ENCODE measurements around the gene SNAP47.
A peak's percentile ranks its signal among the peaks of the same experiment; 100 is the strongest.

The SNAP47 gene

DNA sequence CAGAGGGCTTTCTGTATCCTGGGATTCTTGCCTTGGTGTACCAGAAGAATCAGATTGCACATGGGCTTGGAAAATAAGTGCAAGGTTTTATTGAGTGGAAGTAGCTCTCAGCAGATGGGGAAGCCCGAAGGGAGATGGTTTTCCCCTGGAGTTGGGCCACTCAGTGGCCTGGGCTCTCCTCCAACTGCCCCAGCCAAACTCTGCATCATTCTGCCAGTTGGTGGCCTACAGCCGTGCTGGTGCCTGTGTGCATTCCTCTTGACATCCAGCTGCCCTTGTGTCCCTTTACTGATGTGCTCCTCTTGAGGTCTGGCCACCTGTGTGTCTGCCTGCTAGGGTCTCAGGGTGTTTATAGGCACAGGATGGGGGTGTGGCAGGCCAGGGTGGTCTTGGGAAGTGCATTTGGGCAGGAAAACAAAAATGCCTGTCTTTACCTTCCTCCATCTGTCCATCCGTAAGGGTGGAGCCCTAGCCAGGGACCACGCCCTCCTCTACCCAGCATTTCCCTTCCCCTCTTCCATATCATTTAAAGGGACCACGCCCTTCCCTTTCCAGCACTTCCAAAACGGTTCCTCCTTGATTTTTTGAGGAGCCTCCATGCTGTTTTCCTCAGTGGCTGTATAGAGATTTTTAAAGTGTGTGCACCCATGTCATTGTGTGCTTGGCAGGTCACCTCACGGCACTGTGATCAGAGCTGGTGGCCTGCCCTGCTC, 18.9 kb downstream of the SNAP47 start:
- DNase-seq: no peak

DNA sequence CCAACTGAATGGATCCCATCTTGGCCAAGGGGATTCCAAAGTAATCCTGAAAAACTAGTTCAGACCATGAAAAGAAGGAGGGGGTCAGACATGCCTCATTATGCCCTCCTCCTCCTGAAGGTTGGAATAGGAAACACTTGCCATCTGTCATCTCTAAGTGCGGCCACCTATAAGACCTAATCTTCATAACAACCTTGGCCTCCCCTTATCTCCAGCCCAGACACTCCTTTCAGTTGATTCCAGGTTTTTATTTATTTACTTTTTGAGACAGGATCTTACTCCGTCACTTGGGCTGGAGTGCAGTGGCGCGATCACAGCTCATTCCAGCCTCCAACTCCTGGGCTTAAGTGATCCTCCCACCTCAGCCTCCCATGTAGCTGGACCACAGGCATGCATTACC, 19.7 kb downstream of the SNAP47 start:
- no peak for DNase-seq

DNA sequence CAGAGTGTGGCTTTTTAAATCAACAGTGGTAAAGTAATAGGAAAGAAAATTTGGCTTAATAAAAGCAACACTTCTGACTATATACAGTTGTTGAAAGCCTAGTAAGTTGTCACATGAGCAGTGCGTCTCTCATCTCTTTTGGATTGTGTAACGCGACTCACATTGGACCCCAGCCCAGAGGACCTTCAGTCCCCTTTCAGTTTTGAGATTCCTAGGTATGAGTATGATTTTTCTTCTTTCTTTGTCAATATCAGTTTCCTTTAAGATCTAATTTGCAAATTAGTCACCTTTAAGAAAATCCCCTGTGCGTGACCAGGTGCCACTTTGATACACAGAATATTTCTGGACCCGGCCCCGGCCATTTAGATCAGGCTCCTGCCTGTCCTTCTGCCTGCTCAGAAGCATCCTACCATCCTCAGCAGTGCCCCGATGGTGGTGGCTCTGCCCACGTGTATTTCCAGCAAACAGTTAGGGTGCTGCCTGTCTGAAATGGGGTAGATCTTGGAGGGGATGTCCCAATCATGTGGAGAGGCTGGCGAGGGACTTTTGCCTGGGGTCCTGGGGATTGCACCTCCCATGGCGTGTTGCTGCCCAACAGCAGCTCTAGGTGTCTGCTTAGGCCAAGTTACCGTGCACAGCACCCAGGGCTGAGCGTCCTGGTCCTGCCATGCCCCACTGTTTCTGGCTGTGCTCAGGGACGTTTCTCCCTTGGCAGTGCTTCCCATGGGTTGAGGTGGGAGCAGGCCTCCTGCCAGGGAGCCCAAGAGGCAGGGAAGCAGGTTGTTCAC, 21.1 kb downstream of the SNAP47 start:
- no peak for DNase-seq

DNA sequence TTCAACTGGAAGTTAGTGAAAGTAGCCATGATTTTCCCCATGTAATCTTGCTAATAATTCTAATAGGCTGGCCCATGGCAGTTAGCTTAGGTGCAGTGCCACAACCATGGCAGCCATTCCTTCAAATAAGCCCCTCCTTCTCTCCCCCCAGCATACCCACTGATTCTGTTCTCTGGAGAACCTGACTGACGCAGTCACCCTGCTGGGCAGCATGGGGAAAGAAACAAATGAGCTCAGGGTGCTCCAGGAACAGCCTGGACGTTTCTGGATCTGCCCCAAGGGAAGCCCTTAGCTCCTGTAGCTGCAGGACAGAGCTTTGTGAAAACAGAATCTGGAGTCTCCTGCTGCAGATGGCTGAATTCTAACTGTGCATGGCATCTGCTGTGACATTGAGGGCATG, 22.5 kb downstream of the SNAP47 start:
- no peak for DNase-seq

GRCh38 chr1:227758366-227758765, 23.1 kb downstream of the SNAP47 start:
- DNase-seq: no peak

DNA sequence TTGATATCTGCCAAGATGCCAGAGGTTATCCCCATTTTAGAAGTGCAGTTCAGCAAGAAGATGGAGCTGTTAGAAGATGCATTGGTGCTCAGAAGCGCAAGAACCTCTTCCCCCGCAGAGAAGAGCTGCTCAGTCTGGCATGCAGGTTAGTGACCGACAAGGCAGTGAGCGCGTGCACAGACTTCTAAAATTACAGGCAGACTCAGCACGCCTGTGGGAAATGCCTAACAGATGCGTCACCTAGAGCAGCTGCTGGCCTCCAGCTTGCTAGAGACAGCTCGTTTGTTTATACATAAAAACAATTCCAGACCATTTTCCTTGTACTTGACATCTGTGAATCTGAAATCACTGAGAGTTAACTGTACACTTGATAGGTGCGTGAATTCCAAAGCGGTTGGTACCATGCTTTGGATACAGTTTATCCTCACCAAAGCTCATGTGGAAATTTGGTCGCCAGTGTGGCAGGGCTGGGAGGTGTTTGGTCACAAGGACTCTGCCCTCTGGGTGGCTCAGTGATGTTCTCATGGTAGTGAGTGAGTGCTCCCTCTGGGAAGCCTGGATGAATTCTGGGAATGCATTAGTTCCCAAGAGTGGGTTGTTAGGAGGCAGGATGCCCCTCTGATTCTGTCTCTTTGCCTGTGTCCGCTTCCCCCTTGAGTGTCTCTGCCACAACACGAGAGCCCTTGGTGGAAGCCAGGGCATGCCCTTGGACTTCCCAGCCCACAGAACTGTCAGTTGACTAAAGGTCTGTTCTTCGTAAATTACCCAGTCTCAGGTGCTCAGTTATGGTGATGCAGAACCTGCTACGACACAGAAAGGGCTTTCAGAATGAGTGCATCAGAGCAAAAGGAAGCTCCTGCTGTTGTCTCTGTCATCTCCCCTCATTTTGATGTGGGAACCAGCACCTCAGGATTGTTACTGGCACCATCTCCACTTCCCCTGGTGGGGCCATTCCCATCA, 24.4 kb downstream of the SNAP47 start:
- DNase-seq: no peak

- DNase-seq: no peak
Measured at GRCh38 chr1:227760377-227760776, 25.1 kb downstream of the SNAP47 start.

- DNase-seq: no peak
Measured at GRCh38 chr1:227761621-227762230, 26.5 kb downstream of the SNAP47 start.

- peak; percentile 68 for DNase-seq
Measured at GRCh38 chr1:227762231-227762911, 27.1 kb downstream of the SNAP47 start.

- no peak for DNase-seq
Measured at GRCh38 chr1:227763246-227764018, 28.2 kb downstream of the SNAP47 start.

DNA sequence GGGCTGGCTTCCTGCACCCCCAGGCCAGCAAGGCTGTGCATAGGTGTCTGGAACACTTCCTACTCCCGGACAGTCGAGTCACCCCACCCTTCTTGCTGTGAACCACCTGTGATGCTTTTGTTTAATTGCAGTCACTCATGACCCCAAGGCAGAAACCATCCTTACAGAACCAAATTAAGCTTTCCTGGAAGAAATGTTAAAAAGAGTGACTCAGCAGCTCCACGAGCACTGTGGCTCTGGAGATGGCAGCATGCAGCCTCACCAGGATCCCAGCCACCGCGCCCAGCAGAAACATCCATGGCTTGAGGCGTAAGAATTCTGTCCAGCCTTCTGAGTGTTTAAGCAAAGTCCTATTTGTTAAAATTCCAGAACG, 28.8 kb downstream of the SNAP47 start:
- no peak for DNase-seq

DNA sequence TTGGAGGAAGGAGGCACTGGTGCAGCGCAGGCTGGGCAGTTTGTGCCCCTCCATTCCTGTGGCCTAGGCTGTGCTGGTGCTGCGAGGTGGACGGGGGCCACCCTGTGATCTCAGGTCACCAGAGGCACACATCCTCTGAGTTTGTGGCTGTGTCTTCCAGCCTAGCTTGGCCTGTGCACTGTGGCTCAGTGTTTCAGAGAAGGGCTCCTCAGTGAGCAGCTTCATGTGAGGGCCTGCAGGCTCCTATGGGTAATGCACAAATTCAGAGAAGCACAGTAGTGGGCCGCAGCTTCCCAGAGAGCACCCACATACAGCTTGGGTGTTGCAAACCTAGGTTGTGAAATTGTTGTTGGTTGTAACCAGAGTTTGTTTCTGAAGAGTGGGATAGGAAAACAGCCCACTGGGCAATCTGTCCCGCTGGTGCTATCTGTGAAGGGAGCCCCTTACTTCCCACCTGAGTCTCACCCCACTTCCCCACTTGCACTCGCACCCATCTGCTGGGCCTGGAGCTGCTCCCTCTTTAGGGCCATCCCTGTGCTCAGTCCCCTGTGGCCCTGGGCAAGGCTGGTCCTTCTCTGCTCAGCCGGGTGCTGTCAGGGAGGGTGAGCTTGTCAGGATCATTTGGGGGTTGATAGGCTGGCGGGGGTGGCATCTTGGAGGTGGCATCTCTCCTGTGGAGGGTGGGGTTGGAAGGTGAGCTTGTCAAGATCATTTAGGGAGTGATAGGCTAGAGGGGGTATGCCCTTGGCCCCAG, 30.2 kb downstream of the SNAP47 start:
- DNase-seq: peak; percentile 13

DNA sequence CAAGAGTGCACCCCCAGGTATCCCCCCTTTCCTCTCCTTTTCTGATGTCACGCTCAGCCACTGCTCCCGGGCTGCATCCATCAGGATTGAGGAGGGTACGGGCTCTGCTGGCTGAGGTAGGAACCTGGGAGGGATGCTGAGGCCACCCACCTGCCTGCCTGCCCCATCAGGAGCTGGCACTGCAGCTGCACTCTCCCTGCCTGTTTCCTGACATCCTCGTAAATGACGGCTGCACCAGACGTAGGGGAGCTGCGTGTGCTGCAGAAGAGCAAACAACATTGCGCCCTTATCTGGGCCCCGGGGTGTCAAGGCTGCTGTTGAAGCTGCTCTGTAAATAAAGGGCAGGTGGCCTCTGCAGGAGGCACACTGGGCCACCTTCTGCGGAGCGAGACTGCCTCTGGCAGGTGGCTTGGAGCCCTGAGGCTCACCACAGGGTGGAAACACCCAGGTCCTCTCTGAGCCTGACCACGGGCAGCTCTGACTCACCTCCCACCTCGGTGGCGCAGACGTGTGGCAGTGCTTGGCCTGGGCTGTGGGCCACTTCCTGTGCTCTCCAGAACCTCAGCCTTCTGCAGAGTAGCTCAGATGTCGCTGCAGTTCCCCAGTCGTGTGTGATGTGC, 30.9 kb downstream of the SNAP47 start:
- no peak for DNase-seq

DNA sequence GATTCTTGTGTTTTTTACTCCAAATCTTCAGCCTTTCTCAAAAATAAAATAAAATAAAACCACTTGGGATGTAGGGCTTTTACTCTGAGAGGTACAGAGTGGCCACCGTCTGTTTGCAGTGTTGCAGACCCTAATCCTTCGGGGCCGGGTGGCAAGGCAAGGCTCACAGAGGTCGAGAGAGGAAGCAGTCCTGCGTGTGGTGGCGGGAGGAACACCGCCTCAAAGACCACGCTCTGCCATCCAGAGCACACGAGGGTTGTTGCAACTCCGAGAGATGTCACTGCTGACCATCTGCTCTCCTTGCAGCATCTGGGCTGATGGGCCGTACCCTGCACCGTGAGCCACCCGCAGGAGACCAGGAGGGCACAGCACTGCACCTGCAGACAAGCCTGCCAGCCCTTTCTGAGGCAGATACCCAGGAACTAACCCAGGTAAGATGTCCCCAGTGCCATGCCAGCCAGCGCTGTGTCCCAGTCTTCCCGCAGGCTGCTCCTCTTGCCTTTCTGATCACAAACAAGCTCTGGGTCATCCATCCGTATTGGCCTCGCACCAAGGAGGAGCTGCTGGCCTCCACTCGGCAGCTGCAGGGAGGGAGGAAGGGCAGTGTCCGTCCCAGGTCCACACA, 31.5 kb downstream of the SNAP47 start:
- no peak for DNase-seq

DNA sequence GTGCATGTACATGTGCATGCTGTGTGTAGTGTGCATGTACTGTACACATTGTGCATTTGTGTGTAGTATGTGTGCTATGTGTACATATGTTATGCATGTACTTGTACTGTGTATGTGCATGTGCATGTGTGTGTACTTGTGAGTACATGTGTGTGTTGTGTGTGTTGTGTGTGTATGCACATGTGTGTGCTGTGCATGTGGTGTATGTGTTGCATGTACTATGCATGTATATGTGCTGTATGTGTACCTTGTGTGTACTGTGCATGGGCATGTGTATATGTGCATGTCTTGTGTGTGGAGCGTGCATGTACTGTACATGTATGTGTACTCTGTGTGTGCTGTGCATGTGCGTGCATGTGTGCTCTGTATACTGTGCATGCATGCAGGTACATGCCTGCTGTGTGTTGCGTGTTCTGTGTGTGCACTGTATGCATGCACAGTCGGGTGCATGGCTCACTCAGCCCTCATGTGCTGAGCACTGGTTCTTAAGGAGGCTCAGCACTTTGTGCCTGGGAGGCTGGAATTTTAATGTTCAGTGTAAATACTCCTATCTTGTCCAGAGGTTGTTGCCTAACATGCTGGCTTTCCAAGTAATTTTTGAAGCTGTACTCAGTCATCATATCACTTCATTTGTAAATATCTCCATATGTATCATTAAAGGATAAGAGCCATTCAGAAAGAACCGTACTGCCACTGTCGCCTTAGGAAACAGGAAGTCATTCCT, 32.3 kb downstream of the SNAP47 start:
- no peak for DNase-seq

DNA sequence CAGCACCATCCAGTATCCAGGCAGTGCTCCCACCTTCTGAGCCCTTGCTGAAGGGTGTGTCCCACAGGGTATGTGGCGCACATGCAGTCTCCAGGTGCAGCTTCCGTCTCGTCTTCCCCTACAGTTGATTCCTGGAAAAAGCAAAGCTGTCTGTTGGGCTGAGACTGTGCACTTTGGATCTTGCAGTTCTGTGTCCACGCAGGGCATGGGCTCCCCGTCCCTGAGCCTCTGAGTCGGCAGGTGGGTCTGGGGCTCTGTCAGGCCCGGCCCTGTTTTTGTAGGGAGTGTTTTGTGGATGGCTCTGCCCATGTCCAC, 32.8 kb downstream of the SNAP47 start:
- no peak for DNase-seq

GRCh38 chr1:227768640-227769039, 33.4 kb downstream of the SNAP47 start:
- no peak for DNase-seq

GRCh38 chr1:227769047-227769935, 34.1 kb downstream of the SNAP47 start:
- no peak for DNase-seq

Measured in inflammatory macrophage treated with lipopolysaccharide for 4 hours (primary cell).